Parathyroid adenoma (tissue), 2 donors: ENCODE data around the gene ARID4A.
A peak's percentile ranks its signal among the peaks of the same experiment; 100 is the strongest.

ENCODE experiments used
- H2AFZ ChIP-seq: fragments of 300-600 bp; sonication (generic); one replicate; pipeline ENCODE4 v1.7.0; 2017; ENCODE audit warnings: antibody characterized with exemption, mild to moderate bottlenecking
- H3K27ac ChIP-seq: fragments of 300-600 bp; sonication (generic); one replicate; pipeline ENCODE4 v1.7.0; 2017
- H3K27me3 ChIP-seq: fragments of 300-600 bp; sonication (generic); one replicate; pipeline ENCODE4 v1.7.0; 2017; ENCODE audit warnings: low read length; ENCODE audit not compliant: control insufficient read depth, insufficient read depth
- H3K36me3 ChIP-seq: fragments of 300-600 bp; sonication (generic); one replicate; pipeline ENCODE4 v1.7.0; 2017; ENCODE audit warnings: low read length; ENCODE audit not compliant: control insufficient read depth, insufficient read depth
- H3K4me1 ChIP-seq: fragments of 300-600 bp; sonication (generic); one replicate; pipeline ENCODE4 v1.7.0; 2017; ENCODE audit warnings: control low read depth
- H3K4me2 ChIP-seq: fragments of 300-600 bp; sonication (generic); one replicate; pipeline ENCODE4 v1.7.0; 2017; ENCODE audit warnings: low read length
- H3K4me3 ChIP-seq: fragments of 300-600 bp; sonication (generic); one replicate; pipeline ENCODE4 v1.7.0; 2017; ENCODE audit warnings: low read depth, low read length
- H3K79me2 ChIP-seq: fragments of 300-600 bp; sonication (generic); one replicate; pipeline ENCODE4 v1.7.0; 2017; ENCODE audit warnings: control low read depth
- H3K9ac ChIP-seq: fragments of 300-600 bp; sonication (generic); one replicate; pipeline ENCODE4 v1.7.0; 2017; ENCODE audit warnings: mild to moderate bottlenecking
- H3K9me3 ChIP-seq: fragments of 300-600 bp; sonication (generic); one replicate; pipeline ENCODE4 v1.7.0; 2017; ENCODE audit warnings: low read length; ENCODE audit not compliant: control insufficient read depth
- TF ChIP-seq, protein P1 (sequence below): fragments of 300-600 bp; sonication (generic); IDR thresholded peaks from one replicate; pipeline ENCODE4 v1.7.0; 2017; ENCODE audit warnings: antibody characterized with exemption, mild to moderate bottlenecking
- donor health status: primary hyperparathyroidism.

ARID4A gene

DNA sequence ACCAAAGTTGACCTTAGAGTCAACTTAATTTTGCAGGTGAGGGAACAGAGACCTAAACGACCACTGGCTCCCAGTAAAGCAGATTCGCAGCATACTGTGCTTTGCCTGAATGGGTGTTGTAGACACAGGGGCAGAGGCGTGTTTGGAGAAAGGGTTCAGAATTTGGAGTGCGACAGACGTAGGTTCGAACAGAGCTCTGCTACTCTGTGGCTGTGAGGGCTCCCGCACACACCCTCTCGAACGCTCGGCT lies 97.1 kb downstream of the ARID4A start:
- Histone ChIP-seq H3K9ac (no peak overlapping the region), H3K27me3 (no peaks in the 10 kb centered on the region), H3K9me3 (no peaks in the 10 kb centered on the region), H3K4me1 (no peaks in the 10 kb centered on the region), H3K27ac (no peak overlapping the region), H3K36me3 (no peaks in the 10 kb centered on the region), H3K79me2 (no peaks in the 10 kb centered on the region), H3K4me3 (peak overlapping the region; percentile 45), H3K4me2 (peak overlapping the region; percentile 67), H2AFZ (peak overlapping the region; percentile 99)
- TF ChIP-seq, protein P1, sequence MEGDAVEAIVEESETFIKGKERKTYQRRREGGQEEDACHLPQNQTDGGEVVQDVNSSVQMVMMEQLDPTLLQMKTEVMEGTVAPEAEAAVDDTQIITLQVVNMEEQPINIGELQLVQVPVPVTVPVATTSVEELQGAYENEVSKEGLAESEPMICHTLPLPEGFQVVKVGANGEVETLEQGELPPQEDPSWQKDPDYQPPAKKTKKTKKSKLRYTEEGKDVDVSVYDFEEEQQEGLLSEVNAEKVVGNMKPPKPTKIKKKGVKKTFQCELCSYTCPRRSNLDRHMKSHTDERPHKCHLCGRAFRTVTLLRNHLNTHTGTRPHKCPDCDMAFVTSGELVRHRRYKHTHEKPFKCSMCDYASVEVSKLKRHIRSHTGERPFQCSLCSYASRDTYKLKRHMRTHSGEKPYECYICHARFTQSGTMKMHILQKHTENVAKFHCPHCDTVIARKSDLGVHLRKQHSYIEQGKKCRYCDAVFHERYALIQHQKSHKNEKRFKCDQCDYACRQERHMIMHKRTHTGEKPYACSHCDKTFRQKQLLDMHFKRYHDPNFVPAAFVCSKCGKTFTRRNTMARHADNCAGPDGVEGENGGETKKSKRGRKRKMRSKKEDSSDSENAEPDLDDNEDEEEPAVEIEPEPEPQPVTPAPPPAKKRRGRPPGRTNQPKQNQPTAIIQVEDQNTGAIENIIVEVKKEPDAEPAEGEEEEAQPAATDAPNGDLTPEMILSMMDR: no peak

DNA sequence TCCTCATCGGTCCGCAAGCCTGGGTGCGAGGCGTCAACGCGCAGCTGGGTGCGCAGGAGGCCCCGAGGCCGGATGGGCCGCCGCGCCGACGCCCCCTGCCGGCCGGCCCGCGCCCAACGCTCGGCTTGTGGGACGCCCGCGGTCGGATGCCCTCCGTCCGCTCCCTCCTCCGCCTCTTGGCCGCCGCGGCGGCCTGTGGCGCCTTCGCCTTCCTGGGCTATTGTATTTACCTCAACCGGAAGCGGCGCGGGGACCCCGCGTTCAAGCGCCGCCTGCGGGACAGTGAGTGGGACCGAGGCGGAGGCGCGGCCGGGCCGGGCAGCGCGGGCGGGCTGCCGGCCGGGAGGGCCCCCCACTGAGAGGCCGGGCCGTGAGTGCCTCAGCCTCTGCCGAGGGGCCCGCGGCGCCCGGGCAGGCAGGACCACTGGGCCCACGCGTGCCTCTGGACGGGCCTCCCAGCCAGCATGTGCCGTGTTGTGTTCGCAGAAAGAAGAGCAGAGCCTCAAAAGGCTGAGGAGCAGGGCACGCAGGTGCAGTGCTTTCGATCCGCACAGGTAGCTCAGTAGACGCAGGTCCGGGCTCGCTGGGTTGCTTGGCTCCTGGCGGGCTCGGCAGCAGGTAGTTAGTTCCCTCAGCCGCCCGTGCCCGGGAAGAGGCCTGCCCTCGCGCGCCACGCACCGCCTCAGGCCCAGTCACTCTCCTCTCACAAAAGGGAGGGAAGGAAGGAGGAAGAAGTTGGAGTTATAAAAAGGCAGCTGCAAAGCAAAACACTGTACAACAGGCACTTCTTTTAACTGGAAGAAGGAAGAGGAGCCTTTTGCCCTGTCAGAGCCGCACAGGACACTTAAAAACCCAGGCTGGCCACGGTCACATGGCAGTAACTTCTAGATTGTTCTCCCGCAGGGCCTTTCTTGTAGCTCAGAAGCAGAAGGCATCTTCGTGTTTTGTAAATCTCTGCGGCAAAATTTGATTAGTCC lies 97.7 kb downstream of the ARID4A start, which contains the start of gene TOMM20L:
TSS of gene TOMM20L (plus strand) at position 119 of the 977 bp plus-strand sequence. CDS start at position 147, 28 bp downstream.
- no peaks in the 10 kb centered on the region for H3K27me3 ChIP-seq
- peak within 1 kb of the TSS; percentile 45 for H3K4me3 ChIP-seq
- no peaks in the 10 kb centered on the region for H3K4me1 ChIP-seq
- H3K9ac ChIP-seq: no peak within 1 kb of the TSS
- TF ChIP-seq, protein P1: peak; percentile 77
- H3K27ac ChIP-seq: peak within 1 kb of the TSS; percentile 74
- no peaks in the 10 kb centered on the region for H3K36me3 ChIP-seq
- peak within 1 kb of the TSS; percentile 67 for H3K4me2 ChIP-seq
- H3K9me3 ChIP-seq: no peaks in the 10 kb centered on the region
- peak within 1 kb of the TSS; percentile 99 for H2AFZ ChIP-seq
- no peaks in the 10 kb centered on the region for H3K79me2 ChIP-seq

- H3K4me1 ChIP-seq: no peaks in the 10 kb centered on the region
- H3K27ac ChIP-seq: no peak overlapping the region
- H3K4me2 ChIP-seq: no peak overlapping the region
- no peaks in the 10 kb centered on the region for H3K27me3 ChIP-seq
- H3K9me3 ChIP-seq: no peaks in the 10 kb centered on the region
- H3K36me3 ChIP-seq: no peaks in the 10 kb centered on the region
- TF ChIP-seq, protein P1: no peak
- no peaks in the 10 kb centered on the region for H3K79me2 ChIP-seq
- H3K4me3 ChIP-seq: no peak overlapping the region
- H2AFZ ChIP-seq: no peak overlapping the region
- no peak overlapping the region for H3K9ac ChIP-seq
Measured at GRCh38 chr14:58397156-58397555, 98.8 kb downstream of the ARID4A start.

GRCh38 chr14:58398495-58398894 lies 100.1 kb downstream of the ARID4A start:
- Histone ChIP-seq H3K27ac (no peak overlapping the region), H3K4me2 (no peak overlapping the region), H3K27me3 (no peaks in the 10 kb centered on the region), H3K79me2 (no peaks in the 10 kb centered on the region), H3K9me3 (no peaks in the 10 kb centered on the region), H3K9ac (no peak overlapping the region), H2AFZ (no peak overlapping the region), H3K36me3 (no peaks in the 10 kb centered on the region), H3K4me3 (no peak overlapping the region), H3K4me1 (no peaks in the 10 kb centered on the region)
- TF ChIP-seq, protein P1: no peak
